ENCODE results near the gene SPHK2. TPM values are rescaled to one million over a fixed set of nuclear protein-coding genes. Genes with fewer than 3 reads are reported as not detected.
A peak's percentile ranks its signal among the peaks of the same experiment; 100 is the strongest.

The SPHK2 gene
- total RNA-seq, 1 donor from 2014 or later, result 146 TPM

DNA sequence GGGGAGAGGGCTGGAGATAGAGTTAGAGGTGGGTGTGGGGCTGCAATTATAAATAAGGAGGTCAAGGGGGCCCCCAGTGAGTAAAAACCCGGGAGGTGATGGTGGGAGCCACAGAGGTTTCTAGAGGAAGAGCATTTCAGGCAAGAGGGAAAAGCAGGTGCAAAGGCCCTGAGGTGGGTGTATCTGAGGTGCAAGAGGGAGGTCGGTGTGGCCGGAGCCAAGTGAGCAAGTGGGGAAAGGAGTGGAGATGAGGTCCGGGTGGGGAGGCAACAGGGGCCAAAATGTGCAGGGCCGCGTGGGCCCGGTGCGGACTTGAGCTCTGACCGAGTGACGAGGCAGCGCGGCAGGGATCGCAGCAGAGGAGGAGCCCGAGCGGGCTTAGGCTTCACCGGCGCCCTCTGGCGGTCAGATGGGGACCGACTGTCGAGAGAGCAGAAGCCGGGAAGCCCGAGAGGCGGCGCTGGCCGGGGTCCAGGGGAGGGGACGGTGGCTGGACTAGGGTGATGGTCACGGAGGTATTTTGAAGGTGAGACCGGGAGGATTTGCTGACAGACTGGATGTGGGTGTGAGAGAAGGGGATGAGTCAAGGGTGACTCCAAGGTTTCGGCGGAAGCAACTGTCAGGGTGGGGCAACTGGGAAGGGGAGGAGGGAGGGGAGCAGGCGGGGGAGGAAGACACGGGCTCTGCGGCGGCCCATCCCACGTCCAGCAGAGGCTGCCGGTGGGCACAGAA, 30.5 kb upstream of the SPHK2 start:
- Mint-ChIP-seq H3K36me3 (ENCODE audit: unreplicated experiment) (no peaks in the 10 kb centered on the region), H3K27me3 (ENCODE audit: unreplicated experiment) (peaks cover 3% of the 10 kb centered on the region), H3K4me3 (ENCODE audit: unreplicated experiment) (peak overlapping the region; percentile 79), H3K27ac (ENCODE audit: unreplicated experiment) (peak overlapping the region; percentile 12), H3K4me1 (ENCODE audit: low read depth, unreplicated experiment) (no peaks in the 10 kb centered on the region), H3K9me3 (ENCODE audit: unreplicated experiment) (peaks cover 3% of the 10 kb centered on the region)
- peak; percentile 96 for DNase-seq
- TF ChIP-seq, protein P1, sequence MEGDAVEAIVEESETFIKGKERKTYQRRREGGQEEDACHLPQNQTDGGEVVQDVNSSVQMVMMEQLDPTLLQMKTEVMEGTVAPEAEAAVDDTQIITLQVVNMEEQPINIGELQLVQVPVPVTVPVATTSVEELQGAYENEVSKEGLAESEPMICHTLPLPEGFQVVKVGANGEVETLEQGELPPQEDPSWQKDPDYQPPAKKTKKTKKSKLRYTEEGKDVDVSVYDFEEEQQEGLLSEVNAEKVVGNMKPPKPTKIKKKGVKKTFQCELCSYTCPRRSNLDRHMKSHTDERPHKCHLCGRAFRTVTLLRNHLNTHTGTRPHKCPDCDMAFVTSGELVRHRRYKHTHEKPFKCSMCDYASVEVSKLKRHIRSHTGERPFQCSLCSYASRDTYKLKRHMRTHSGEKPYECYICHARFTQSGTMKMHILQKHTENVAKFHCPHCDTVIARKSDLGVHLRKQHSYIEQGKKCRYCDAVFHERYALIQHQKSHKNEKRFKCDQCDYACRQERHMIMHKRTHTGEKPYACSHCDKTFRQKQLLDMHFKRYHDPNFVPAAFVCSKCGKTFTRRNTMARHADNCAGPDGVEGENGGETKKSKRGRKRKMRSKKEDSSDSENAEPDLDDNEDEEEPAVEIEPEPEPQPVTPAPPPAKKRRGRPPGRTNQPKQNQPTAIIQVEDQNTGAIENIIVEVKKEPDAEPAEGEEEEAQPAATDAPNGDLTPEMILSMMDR (IDR thresholded peaks at IDR 0.05; ENCODE audit: partially characterized antibody, unreplicated experiment), result peak; percentile 96

DNA sequence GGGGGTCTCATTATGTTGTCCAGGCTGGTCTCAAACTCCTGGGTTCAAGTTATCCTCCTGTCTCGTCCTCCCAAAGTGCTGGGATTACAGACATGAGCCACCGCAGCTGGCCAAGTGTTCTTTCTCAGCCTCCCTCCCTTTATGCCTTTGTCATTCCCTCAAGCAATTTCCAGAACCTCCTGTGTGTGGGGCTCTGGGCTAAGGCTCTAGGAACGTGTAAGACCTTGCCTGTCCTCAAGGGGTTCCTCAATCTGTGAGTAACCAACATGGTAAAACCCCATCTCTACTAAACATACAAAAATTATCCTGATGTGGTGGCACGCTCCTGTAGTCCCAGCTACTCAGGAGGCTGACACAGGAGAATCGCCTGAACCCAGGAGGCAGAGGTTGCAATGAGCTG, 28.3 kb upstream of the SPHK2 start:
- Mint-ChIP-seq H3K4me3 (ENCODE audit: unreplicated experiment) (no peak overlapping the region), H3K4me1 (ENCODE audit: low read depth, unreplicated experiment) (no peaks in the 10 kb centered on the region), H3K27ac (ENCODE audit: unreplicated experiment) (no peak overlapping the region), H3K36me3 (ENCODE audit: unreplicated experiment) (no peaks in the 10 kb centered on the region), H3K27me3 (ENCODE audit: unreplicated experiment) (peaks cover 3% of the 10 kb centered on the region), H3K9me3 (ENCODE audit: unreplicated experiment) (peaks cover 3% of the 10 kb centered on the region)
- TF ChIP-seq, protein P1 (IDR thresholded peaks at IDR 0.05; ENCODE audit: partially characterized antibody, unreplicated experiment), result no peak
- DNase-seq, result no peak

DNA sequence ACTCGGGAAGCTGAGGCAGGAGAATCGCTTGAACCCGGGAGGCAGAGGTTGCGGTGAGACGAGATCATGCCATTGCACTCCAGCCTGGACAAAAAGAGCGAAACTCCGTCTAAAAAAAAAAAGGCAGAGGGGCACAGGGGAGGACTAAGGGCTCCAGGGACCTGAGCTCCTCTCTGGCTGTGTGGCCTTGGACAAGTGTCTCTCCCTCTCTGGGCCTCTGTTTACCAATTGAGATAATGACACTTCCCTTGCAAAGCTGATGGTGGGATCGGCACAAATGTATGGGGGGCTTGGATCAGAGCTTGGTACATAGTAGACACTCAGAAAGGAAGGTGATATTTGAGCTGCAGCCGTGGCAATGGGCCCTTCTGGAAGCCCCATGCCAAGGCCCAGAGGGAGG, 24.1 kb upstream of the SPHK2 start:
- Mint-ChIP-seq H3K4me3 (ENCODE audit: unreplicated experiment) (no peak overlapping the region), H3K36me3 (ENCODE audit: unreplicated experiment) (no peaks in the 10 kb centered on the region), H3K27me3 (ENCODE audit: unreplicated experiment) (no peaks in the 10 kb centered on the region), H3K27ac (ENCODE audit: unreplicated experiment) (no peak overlapping the region), H3K4me1 (ENCODE audit: low read depth, unreplicated experiment) (no peaks in the 10 kb centered on the region), H3K9me3 (ENCODE audit: unreplicated experiment) (peaks cover 3% of the 10 kb centered on the region)
- TF ChIP-seq, protein P1 (IDR thresholded peaks at IDR 0.05; ENCODE audit: partially characterized antibody, unreplicated experiment), result no peak
- no peak for DNase-seq

DNA sequence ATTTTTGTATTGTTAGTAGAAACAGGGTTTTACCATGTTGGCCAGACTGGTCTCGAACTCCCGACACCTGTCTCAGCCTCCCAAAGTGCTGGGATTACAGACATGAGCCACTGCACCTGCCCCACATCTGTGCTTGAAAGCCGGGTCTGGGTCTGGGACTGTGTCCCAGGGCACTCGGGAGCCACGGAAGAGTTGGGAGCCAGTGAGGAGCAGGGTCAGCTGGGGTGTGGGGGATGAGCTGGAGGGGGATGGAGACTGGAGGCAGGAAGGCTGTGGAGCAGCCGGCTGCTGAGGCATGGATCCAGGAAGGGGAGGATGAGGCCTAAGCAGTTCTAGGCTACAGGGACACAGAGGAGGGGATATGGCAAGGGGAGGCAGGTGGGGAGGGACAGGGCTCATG, 23.5 kb upstream of the SPHK2 start:
- H3K9me3 Mint-ChIP-seq (ENCODE audit: unreplicated experiment), result peaks cover 3% of the 10 kb centered on the region
- no peaks in the 10 kb centered on the region for H3K27me3 Mint-ChIP-seq (ENCODE audit: unreplicated experiment)
- TF ChIP-seq, protein P1 (IDR thresholded peaks at IDR 0.05; ENCODE audit: partially characterized antibody, unreplicated experiment), result no peak
- no peak overlapping the region for H3K4me3 Mint-ChIP-seq (ENCODE audit: unreplicated experiment)
- no peaks in the 10 kb centered on the region for H3K36me3 Mint-ChIP-seq (ENCODE audit: unreplicated experiment)
- H3K4me1 Mint-ChIP-seq (ENCODE audit: low read depth, unreplicated experiment), result no peaks in the 10 kb centered on the region
- DNase-seq, result no peak
- no peak overlapping the region for H3K27ac Mint-ChIP-seq (ENCODE audit: unreplicated experiment)

DNA sequence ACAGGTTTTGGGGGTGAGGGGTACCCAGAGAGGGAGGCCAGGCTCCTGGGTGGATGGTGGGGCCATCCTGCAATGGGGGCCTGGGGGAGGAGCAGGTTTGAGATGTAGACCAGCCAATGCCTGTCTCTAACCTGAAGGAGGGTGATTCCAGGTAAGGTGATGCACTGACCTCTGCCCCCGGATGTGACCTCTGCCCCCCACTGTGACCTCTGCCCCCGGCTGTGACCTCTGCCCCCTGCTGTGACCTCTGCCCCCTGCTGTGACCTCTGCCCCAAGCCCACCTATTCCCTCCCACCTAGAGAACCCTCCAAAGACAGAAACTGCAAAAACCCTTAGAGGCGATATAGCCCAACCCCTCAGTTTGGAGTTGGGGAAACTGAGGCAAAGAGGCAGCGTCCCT, 23.1 kb upstream of the SPHK2 start:
- Mint-ChIP-seq H3K27ac (ENCODE audit: unreplicated experiment) (no peak overlapping the region), H3K9me3 (ENCODE audit: unreplicated experiment) (peaks cover 3% of the 10 kb centered on the region), H3K36me3 (ENCODE audit: unreplicated experiment) (no peaks in the 10 kb centered on the region), H3K4me3 (ENCODE audit: unreplicated experiment) (no peak overlapping the region), H3K27me3 (ENCODE audit: unreplicated experiment) (no peaks in the 10 kb centered on the region), H3K4me1 (ENCODE audit: low read depth, unreplicated experiment) (no peaks in the 10 kb centered on the region)
- no peak for DNase-seq
- TF ChIP-seq, protein P1 (IDR thresholded peaks at IDR 0.05; ENCODE audit: partially characterized antibody, unreplicated experiment), result no peak
